ENCODE results near the gene ADCK1. TPM values are rescaled to one million over a fixed set of nuclear protein-coding genes. Genes with fewer than 3 reads are reported as not detected.

Gene ADCK1
- total RNA-seq, 2 donors from 2014 or later = 2.3 to 3.1 TPM

GRCh38 chr14:77961847-77962580 lies 162.1 kb downstream of the ADCK1 start:
- peaks cover 4% of the 10 kb centered on the region for H3K4me1 Mint-ChIP-seq (ENCODE audit: low read depth)
- no peaks in the 10 kb centered on the region for H3K9me3 Mint-ChIP-seq
- ATAC-seq (replicated peaks in 1 of 2) (no peak), DNase-seq (no peak)
- no peaks in the 10 kb centered on the region for H3K36me3 Mint-ChIP-seq (ENCODE audit: insufficient read depth in 2 of 2)
- H3K27me3 Mint-ChIP-seq (ENCODE audit: low read depth) = peaks cover 13% of the 10 kb centered on the region
- no peak overlapping the region for H3K27ac Mint-ChIP-seq
- no peak overlapping the region for H3K4me3 Mint-ChIP-seq

GRCh38 chr14:77962731-77963520 lies 163.0 kb downstream of the ADCK1 start:
- Mint-ChIP-seq H3K4me1 (ENCODE audit: low read depth) (peaks cover 4% of the 10 kb centered on the region), H3K36me3 (ENCODE audit: insufficient read depth in 2 of 2) (no peaks in the 10 kb centered on the region), H3K27ac (no peak overlapping the region), H3K4me3 (no peak overlapping the region), H3K27me3 (ENCODE audit: low read depth) (peaks cover 15% of the 10 kb centered on the region), H3K9me3 (no peaks in the 10 kb centered on the region)
- ATAC-seq (replicated peaks in 1 of 2) = no peak
- no peak for DNase-seq

- no peaks in the 10 kb centered on the region for H3K36me3 Mint-ChIP-seq (ENCODE audit: insufficient read depth in 2 of 2)
- DNase-seq = no peak
These were observed 164.7 kb downstream of the ADCK1 start for GRCh38 chr14:77964586-77964985.

GRCh38 chr14:77965050-77965449 lies 165.1 kb downstream of the ADCK1 start:
- H3K27ac Mint-ChIP-seq = no peak overlapping the region
- no peak for DNase-seq
- no peak overlapping the region for H3K4me3 Mint-ChIP-seq
- peaks cover 4% of the 10 kb centered on the region for H3K4me1 Mint-ChIP-seq (ENCODE audit: low read depth)
- no peaks in the 10 kb centered on the region for H3K9me3 Mint-ChIP-seq
- no peak for ATAC-seq (replicated peaks in 1 of 2)
- H3K27me3 Mint-ChIP-seq (ENCODE audit: low read depth) = peaks cover 16% of the 10 kb centered on the region
- H3K36me3 Mint-ChIP-seq (ENCODE audit: insufficient read depth in 2 of 2) = no peaks in the 10 kb centered on the region

More at GRCh38 chr14:77964586-77964985, 164.7 kb downstream of the ADCK1 start:
- no peak for ATAC-seq (replicated peaks in 1 of 2)
- Mint-ChIP-seq H3K27ac (no peak overlapping the region), H3K27me3 (ENCODE audit: low read depth) (peaks cover 16% of the 10 kb centered on the region), H3K9me3 (no peaks in the 10 kb centered on the region), H3K4me1 (ENCODE audit: low read depth) (peaks cover 4% of the 10 kb centered on the region), H3K4me3 (no peak overlapping the region)

GRCh38 chr14:77965919-77966435 lies 166.1 kb downstream of the ADCK1 start:
- H3K4me3 Mint-ChIP-seq = peak overlapping the region; percentile 32 to 43
- no peaks in the 10 kb centered on the region for H3K36me3 Mint-ChIP-seq (ENCODE audit: insufficient read depth in 2 of 2)
- ATAC-seq (replicated peaks in 1 of 2) = peak; percentile 23 to 24
- no peak overlapping the region for H3K27ac Mint-ChIP-seq
- DNase-seq = peak in 1 of 2 donors; percentile 1
- peaks cover 0 to 1% of the 10 kb centered on the region in 2 donors for H3K9me3 Mint-ChIP-seq
- peaks cover 16% of the 10 kb centered on the region for H3K27me3 Mint-ChIP-seq (ENCODE audit: low read depth)
- peaks cover 4% of the 10 kb centered on the region for H3K4me1 Mint-ChIP-seq (ENCODE audit: low read depth)

- Mint-ChIP-seq H3K9me3 (peaks cover 0 to 1% of the 10 kb centered on the region in 2 donors), H3K27me3 (ENCODE audit: low read depth) (peaks cover 16% of the 10 kb centered on the region), H3K27ac (no peak overlapping the region), H3K36me3 (ENCODE audit: insufficient read depth in 2 of 2) (no peaks in the 10 kb centered on the region), H3K4me3 (no peak overlapping the region), H3K4me1 (ENCODE audit: low read depth) (peaks cover 4% of the 10 kb centered on the region)
- no peak for ATAC-seq (replicated peaks in 1 of 2)
- no peak for DNase-seq
These were observed 167.2 kb downstream of the ADCK1 start for GRCh38 chr14:77967110-77967509.

GRCh38 chr14:77970646-77971045 lies 170.7 kb downstream of the ADCK1 start:
- Mint-ChIP-seq H3K27ac (no peak overlapping the region), H3K9me3 (peaks cover 0 to 1% of the 10 kb centered on the region in 2 donors), H3K4me3 (no peak overlapping the region), H3K4me1 (ENCODE audit: low read depth) (peaks cover 3% of the 10 kb centered on the region), H3K27me3 (ENCODE audit: low read depth) (peaks cover 10% of the 10 kb centered on the region), H3K36me3 (ENCODE audit: insufficient read depth in 2 of 2) (no peaks in the 10 kb centered on the region)
- ATAC-seq (replicated peaks in 1 of 2) = no peak
- no peak for DNase-seq

- Mint-ChIP-seq H3K4me1 (ENCODE audit: low read depth) (no peaks in the 10 kb centered on the region), H3K27ac (no peak overlapping the region), H3K9me3 (peaks cover 0 to 1% of the 10 kb centered on the region in 2 donors), H3K27me3 (ENCODE audit: low read depth) (peaks cover under 1% of the 10 kb centered on the region), H3K36me3 (ENCODE audit: insufficient read depth in 2 of 2) (no peaks in the 10 kb centered on the region), H3K4me3 (no peak overlapping the region)
- no peak for DNase-seq
- ATAC-seq (replicated peaks in 1 of 2) = no peak
These were observed 173.3 kb downstream of the ADCK1 start for GRCh38 chr14:77973246-77973645.

GRCh38 chr14:77976591-77976990 lies 176.7 kb downstream of the ADCK1 start:
- H3K4me3 Mint-ChIP-seq = no peak overlapping the region
- ATAC-seq (replicated peaks in 1 of 2) (no peak), DNase-seq (no peak)
- H3K36me3 Mint-ChIP-seq (ENCODE audit: insufficient read depth in 2 of 2) = no peaks in the 10 kb centered on the region
- H3K27me3 Mint-ChIP-seq (ENCODE audit: low read depth) = peaks cover 21% of the 10 kb centered on the region
- peaks cover 4% of the 10 kb centered on the region for H3K4me1 Mint-ChIP-seq (ENCODE audit: low read depth)
- no peak overlapping the region for H3K27ac Mint-ChIP-seq
- H3K9me3 Mint-ChIP-seq = no peaks in the 10 kb centered on the region

- Mint-ChIP-seq H3K36me3 (ENCODE audit: insufficient read depth in 2 of 2) (no peaks in the 10 kb centered on the region), H3K4me3 (no peak overlapping the region), H3K27ac (no peak overlapping the region), H3K9me3 (no peaks in the 10 kb centered on the region), H3K4me1 (ENCODE audit: low read depth) (peaks cover 4% of the 10 kb centered on the region), H3K27me3 (ENCODE audit: low read depth) (peaks cover 21% of the 10 kb centered on the region)
- ATAC-seq (replicated peaks in 1 of 2) = no peak
- no peak for DNase-seq
These were observed 179.3 kb downstream of the ADCK1 start for GRCh38 chr14:77979171-77979570.

- no peak for ATAC-seq (replicated peaks in 1 of 2)
- peak overlapping the region in 1 of 2 donors; percentile 67 for H3K4me3 Mint-ChIP-seq
- H3K27me3 Mint-ChIP-seq (ENCODE audit: low read depth) = peaks cover 21% of the 10 kb centered on the region
- peaks cover 4% of the 10 kb centered on the region for H3K4me1 Mint-ChIP-seq (ENCODE audit: low read depth)
- H3K27ac Mint-ChIP-seq = no peak overlapping the region
- no peaks in the 10 kb centered on the region for H3K9me3 Mint-ChIP-seq
- no peak for DNase-seq
- no peaks in the 10 kb centered on the region for H3K36me3 Mint-ChIP-seq (ENCODE audit: insufficient read depth in 2 of 2)
These were observed 179.9 kb downstream of the ADCK1 start for GRCh38 chr14:77979666-77980351.

- H3K27ac Mint-ChIP-seq = no peak overlapping the region
- H3K9me3 Mint-ChIP-seq = no peaks in the 10 kb centered on the region
- H3K27me3 Mint-ChIP-seq (ENCODE audit: low read depth) = peaks cover 21% of the 10 kb centered on the region
- H3K4me1 Mint-ChIP-seq (ENCODE audit: low read depth) = peaks cover 4% of the 10 kb centered on the region
- ATAC-seq (replicated peaks in 1 of 2) (peak in 1 of 2 donors; percentile 19), DNase-seq (no peak)
- H3K4me3 Mint-ChIP-seq = peak overlapping the region in 1 of 2 donors; percentile 67
- H3K36me3 Mint-ChIP-seq (ENCODE audit: insufficient read depth in 2 of 2) = no peaks in the 10 kb centered on the region
These were observed 180.8 kb downstream of the ADCK1 start for GRCh38 chr14:77980475-77981321.
